TTC549 (cell line): Measurements from ENCODE around the gene SHC1.

ENCODE experiments used
- FAIRE-seq: peaks from 2 replicates; lab custom pipeline; 2012; peaks lifted over from hg19 to GRCh38; lab: Jason Lieb, UNC

Gene SHC1

DNA sequence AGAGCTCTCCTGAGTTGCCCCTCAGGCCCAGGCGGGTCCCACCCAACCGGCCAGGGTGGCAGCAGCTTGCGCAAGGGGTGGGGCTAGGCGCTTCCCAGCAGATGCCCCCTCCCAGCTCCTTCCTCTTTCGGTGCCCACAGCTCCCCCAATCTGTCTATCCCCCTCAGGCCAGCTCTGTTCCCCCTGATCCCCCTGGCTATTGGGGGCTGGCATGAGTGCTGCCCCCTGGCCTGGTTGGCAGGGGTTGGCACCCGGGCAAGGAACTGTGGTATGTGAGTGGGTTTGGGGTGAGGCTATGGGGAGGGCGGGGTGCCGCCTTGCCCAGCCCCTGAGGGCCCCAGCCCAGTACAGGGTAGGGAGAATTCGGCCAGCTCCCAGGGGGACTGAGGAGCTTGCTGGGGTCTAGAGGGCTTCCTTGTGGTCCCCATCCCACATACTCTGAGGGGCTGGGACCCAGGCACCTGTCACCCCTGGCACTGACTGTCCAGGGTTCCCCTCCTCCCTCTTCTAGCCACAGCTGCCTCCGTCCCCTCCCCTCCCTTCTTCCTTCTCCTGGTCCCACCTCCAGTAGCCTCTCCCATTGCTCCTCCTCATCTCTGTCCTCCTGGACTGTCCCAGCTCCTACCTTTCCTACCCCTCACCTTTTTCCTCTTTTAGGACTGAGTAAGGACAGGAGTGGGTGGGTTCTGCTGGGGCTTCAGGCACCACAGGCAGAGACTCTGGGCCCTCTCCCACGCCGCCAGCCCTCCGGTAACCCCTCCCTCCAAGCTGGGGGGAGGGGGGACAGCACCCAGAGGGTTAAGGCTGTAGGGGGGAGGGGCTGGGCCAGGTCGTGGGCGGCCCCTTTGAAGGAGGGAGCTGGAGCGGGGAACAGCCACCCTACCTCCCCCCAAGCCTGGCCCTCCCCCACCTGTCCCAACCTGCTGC is 37.7 kb upstream of the SHC1 start:
- no peak for FAIRE-seq

DNA sequence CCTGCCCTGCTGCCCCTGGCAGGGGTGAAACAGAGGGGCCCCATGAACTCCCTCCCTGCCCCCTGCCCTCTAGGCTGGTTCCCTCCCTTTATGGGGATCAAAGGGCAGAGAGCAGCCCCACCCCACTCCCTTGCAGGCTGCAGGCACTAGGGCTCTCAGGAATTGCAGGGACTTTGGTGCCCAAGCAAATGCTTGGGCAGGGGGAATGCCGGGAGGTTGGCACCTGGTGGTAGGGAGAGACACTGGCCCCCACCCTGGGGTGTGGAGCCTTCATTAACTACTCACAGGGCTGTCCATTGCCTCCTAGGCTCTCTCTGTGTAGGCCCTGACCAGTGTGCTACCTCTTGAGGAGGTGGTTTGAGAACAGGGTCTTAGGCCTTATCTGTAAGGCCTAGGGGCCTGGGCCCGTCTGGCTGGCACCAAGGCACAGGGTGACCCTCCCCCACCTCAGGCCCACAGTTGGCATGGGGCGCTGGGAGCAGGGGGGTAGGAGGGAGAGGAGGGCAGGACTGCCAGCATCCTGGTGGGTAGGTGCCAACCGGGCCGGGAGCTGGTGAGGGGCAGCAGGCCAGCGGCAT is 36.8 kb upstream of the SHC1 start:
- FAIRE-seq = no peak

DNA sequence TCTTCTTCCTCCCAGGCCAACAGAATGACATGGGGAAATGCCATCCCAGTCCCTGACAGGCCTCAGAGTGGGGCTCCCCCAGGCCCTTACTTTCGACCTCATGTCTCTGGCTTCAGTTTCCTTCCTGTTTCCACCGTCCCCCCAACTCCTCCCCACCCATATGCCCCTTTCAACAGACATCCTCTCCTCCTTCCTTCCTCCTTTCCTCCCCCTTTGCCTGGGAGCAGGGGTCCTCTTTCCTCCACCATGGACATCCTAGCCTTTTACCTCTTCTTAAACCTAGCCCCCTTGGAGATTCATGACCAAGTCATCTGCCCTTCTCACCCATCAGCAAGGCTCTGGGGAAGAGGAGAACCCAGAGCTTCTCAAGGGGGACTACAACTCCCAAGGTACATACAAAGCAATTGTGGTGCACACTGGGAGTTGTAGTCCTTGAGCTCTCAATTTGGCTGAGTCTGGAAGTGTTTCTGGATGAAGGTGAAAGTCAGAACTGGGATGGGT is 36.1 kb upstream of the SHC1 start:
- FAIRE-seq = peak; percentile 98

DNA sequence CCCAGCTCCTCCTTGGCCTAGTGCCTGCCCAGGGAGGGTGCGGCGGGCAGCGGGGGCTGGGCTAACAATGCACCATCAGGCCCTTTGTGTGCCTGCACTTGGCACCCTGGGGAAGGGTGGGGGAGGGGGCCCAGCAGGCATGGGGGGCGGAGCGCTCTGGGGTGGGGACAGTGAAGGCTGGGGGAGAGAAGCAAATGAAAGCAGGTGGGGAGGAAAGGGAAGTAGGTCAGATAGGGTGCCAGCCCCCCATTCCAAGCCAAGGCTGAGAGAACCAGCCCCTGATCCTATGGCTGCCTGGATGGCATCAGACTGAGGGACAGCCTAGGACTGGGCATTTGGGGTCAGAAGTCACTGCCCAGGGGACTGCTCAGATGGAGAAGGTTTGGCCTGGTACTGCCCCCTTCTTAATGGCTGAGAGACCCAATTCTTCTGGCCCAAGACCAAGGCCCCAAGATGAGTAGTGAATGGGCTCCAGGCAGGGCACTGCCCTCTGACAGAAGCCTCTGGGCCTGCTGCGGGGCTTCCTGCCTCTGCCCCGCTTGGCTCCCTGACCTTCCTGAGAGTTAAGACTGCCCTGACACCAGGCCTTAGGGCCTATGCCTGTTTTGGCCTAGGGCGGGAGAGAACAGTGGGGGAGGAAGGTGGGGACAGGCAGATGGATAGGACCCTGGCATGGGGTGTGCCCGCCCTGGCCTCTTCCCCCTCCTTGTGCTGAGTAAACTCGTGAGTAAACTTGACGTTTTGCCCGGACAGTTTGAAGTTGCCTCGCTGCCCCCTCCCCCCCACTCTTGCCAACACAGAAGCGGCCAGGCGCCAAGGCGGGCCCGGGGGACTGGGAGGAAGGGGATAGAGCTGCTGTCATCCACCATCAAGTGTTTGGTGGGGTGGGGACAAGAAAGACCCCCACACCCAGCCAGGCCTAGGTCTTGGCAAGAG is 34.8 kb upstream of the SHC1 start:
- no peak for FAIRE-seq

DNA sequence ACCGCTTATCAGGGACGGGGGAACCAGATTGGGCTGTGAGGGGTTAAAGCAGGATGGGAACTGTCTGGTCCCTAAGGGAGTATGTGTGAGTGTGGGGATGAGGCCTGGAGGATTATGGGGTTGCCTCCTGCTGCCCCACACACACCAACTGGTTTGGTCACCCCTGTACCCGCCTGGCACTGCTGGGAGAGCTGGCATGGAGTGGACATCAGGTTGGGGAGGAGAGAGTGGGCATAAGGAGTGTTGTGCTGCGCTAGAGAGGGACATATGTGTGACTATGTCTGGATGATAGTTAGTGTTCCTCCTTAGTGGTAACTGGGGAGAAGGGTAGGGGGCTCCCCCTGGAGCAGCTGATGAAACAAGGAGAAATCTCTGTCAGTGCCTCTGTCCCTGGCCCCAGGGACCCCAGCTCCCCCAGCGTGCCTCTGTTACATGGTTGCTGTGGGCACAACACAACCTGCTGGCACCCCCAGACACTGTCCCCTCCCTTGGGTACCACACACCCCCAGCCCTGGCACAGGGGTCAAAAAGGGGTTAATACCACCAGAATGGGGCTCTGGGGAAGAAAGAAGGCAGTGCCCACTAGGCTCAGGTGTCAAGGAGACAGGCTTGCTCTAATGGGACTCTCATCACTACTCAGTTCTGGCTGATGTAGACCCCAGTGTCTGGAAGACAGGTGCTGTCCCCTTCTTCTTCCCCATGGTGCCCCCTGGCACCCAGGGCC is 34.0 kb upstream of the SHC1 start:
- no peak for FAIRE-seq

DNA sequence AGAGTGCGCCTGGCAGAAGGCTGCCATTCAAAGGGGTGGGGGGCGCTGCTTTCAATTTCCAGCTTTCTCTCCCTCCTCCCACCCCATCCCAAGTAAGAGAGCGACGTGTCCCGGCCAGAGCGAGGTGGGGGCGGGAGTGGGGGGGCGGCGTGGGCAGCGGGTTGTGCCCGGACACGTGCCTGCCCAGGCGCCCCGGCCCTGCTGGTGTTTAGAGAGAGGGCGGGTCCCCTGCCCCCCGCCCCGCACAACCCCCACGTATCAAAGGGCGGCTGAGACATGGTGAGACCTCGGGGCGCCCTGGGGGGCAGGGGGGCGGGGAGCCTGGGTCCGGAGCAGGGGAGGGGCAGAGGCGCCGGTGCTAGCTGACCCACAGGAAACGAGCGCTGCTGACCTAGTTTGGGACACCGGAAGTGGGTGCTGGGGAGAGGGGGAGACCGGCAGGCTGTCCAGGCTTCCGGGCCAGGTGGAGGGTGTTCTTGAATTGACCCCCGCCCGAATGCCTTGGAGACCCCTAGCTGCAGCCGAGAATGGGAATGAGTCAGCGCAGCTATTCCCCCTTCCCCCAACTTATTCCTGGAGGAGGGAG is 33.3 kb upstream of the SHC1 start:
- FAIRE-seq = no peak

DNA sequence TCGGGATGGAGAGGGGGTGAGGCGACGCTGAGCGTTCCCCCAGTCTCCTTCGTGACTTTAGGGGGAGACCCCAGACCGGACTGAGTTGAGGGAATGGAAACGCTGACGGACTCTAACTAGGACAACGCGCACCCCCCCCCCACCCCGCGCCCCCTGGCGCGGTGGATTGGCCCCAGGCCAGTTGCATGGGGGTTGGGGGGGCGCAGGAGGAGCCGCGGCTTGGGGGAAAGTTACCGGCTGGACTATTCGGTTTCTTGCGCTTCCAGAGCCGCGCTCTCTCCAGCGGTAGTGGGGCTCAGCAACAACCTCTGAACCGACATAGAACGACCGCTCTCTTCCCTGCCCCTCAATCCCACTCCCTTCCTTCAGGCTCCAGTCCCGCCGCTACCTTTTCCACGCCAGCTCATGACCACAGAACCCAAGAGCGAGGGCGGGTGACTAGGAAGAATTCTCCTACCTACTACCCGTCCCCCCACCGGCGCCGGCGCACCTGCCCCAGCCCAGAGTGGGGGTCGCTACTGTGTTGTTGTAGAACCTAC is 32.7 kb upstream of the SHC1 start:
- FAIRE-seq = no peak

DNA sequence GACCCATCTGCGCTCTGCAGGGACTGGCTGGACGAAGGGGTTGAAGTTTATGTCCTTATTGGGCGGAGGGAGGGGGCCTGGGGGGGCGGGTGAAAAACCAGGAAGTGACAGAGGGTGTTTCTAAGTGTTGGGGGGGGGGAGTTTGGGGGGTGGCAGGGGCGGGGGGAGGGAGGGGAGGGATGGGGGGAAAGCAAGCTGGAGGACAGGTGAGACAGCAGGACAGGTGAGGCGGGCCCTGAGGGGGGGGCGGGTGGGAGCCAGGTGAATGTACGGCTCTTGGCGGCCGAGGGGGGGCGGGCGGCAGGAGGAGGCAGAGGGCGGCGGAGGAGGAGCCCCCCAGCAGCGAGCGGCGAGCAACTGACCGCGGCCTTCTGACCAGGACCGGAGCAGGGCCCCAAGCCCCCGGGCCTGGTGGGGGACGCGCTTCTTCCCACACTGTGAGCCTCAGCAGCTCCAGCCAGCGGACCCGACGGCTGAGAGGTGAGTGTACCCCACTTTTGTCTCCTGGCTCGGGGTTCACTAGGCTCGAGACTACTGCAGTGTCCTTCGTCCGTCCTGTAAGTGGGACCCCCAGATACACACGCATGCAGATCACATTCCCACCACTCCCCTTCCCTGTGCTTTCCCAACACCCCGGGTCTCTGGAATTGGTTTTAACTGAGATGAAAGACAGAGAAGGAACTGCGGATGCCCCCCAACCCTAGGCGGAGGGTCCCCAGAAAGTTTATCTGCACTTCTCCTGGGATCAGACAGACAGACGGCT is 32.1 kb upstream of the SHC1 start, which contains the start of gene ZBTB7B:
TSS of gene ZBTB7B (plus strand) at position 339 of the 763 bp plus-strand sequence. CDS start 11,859 bp downstream, outside the sequence.
- FAIRE-seq = no peak

DNA sequence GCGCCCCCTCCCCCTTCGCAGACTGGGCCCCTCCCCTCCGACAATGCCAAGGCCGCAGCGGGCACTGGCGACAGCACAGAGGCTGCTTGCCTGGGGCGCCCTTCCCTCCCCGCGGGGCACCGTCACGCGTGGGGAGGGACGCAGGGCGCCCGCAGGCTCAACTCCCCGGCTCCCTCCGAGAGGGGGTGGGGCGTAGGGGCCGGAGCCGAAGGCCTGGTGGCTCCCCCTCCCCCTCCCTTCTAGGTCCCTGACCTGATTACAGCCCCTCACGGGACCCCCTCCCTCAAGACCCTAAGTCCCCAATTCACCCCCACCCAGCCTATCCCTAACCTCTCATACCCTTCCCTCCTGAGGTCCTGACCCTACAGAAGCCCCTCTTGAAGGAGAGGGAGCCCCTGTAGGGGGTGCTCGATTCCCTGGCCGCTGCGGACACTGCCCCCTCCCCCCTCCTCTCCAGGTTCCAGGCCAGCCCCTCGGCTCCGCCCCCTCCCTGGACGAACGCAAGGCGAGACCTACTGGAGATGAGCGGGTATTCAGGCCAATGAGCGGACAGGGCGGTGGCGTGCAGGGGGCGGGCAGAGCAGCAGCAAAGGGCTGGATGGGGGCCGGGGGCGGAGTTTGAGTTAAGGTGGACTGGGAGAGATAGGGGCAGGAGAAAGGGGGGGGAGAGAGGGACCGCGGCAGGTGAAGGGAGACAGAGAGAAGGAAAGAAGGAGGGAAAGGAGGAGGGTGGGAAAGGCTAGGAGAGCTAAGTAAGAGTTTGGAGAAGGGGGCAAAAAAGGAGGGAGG is 31.3 kb upstream of the SHC1 start:
- FAIRE-seq = peak; percentile 93

DNA sequence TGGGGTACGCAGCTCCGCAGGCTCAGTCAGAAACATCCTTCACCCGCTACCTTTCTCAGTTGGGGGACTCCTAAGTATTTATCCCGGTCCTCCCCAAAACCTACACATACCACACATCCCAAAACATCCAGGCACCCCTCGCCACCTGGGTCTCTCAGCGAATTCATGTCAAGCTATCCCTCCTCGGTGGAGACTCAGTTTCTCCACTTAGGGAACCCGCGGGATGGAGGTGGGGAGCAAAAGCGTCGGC is 30.8 kb upstream of the SHC1 start:
- FAIRE-seq = no peak

DNA sequence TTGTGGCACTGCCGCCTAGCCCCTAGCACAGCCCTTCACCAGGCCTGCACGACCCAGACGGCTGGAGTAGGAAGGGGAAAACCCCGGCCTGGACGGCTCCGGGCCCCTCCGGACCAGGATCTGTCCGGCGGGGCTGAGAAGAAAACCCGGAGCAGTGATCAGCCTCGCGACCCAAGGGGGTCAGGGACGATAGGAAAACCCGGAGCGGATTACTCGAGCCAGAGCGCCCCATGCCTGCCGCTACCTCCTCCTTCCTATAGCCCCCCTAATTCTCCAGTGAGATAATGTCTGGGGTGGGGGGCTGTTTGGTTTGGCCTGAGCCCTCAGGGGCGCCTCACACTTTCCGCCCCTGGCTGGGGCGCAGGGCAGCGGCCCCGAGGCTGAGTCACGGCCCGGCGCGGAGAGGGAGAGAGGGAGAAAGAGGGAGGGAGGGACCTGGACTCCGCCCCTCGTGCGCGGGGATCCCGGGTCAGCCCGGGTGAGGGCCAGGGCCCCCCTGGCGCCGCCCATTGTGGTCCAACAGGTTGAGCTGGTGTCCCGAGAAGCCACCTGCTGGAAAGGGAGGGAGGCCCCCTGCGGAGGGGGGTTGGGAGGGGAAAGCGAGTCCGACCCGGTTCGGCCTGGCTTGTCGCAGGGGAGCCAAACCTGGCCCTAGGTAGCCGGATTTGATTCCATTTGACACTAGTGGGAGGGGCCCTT is 30.3 kb upstream of the SHC1 start:
- peak; percentile 28 for FAIRE-seq

DNA sequence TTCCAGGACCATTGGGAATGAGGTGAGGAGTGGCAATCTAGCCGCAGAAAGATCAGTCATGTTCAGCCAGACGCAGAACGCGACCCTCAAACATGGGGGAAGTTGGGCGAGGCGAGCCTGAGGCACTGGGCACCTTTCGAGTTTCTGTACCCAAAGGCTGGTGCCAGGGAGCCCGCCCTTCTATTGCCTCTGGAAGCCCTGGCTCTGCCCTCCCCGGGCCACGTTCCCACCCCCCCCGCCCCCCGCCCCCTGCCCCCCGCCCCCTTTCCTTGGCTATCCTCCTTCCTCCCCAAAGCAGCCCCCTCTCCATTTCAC is 29.8 kb upstream of the SHC1 start:
- FAIRE-seq = no peak

DNA sequence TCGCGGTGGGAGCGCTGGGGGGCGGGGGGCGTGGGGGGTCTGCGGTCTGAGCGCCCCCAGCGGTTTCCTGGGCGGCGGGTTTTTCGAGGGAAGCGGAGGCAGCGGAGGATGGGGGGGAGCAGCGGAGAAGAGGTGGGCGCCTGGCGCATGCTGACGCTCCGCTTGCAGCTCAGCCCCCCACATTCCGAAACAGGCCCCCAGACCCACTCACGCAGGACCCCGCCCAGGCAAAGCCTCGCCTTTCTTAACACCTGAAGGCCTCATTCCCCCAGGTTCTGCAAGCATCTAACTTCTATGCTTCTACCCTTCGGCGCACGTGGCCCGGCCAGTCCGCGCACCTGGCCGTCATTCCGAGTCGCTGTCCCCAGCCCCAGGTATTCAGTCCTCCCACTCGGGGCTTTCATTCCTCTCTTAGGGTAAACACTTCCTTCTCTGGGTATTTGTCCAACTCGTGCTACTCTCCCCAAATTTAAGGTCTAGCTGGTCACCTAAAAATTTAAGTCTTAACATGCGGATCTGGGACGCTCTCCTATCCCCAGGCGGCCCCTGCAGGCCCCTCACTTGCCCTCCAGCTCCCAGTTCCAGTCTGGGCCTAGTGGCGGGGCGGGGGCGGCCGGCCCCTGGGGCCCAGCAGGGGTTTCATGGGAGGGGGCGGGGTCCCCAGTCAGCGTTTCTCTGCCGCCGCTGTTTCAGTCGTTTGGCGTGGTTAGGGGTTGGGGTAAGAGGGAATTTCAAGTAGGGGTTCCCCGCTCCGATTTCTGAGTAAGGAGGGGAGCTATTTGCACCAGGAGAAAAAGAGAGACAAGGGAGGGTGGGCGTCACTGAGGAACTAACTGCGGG is 29.2 kb upstream of the SHC1 start:
- FAIRE-seq = no peak

DNA sequence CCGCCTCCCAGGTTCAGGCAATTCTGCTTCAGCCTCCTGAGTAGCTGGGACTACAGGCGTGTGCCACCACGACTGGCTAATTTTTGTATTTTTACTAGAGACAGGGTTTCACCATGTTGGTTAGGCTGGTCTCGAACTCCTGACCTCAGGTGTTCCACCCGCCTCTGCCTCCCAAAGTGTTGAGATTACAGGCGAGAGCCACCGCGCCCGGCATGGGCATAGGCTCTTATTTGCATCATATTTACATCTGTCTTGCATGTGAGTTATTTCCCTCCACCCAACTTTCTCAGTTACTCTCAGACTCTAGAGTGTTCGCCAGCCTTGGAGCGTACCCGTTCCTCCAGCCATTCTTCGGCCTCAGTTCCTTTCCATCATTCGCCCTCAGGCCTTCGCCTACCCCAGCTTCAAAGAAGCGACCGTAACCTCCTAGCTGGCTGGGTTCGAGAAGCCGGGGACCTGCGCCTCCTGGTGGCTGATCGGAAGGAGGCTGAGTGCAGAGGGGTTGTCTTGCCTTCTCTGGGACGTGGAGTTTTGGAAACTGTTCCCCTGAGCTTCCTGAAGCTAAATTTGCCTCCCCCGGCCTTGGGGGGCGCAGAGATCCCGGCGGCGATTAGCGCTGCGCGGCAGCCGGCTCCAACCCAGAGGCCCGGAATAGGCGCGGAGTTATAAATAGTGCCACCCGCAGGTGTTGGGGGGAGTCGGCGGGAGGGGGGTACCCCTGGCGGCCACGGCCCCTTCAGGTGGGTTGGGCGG is 28.4 kb upstream of the SHC1 start:
- peak; percentile 91 for FAIRE-seq

DNA sequence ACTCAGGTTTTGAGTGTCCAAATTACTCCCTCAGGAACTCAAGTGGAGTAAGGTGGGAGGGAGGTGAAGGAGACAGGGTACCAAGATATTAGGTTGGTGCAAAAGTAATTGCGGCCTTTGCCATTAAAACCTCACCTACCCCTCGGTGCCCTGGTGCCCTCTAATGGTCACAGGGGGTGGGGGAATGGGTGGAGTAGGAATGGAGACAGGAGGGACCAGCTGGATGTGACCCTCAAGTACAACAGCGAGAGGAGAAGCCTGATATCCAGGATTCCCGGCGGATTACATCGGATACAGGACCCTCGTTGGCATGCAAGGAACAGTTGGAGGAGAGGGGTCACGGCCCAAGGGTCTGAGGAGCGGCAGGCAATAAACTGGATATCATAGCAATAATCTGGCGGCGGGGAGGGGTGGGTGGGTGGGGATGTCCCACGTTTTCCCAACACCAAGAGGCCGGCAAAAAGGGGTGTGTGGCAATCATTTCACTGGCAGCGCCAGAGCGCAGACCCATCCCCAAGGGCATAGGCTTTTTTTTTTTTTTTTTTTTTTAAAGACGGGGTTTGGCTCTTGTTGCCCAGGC is 27.7 kb upstream of the SHC1 start:
- no peak for FAIRE-seq

DNA sequence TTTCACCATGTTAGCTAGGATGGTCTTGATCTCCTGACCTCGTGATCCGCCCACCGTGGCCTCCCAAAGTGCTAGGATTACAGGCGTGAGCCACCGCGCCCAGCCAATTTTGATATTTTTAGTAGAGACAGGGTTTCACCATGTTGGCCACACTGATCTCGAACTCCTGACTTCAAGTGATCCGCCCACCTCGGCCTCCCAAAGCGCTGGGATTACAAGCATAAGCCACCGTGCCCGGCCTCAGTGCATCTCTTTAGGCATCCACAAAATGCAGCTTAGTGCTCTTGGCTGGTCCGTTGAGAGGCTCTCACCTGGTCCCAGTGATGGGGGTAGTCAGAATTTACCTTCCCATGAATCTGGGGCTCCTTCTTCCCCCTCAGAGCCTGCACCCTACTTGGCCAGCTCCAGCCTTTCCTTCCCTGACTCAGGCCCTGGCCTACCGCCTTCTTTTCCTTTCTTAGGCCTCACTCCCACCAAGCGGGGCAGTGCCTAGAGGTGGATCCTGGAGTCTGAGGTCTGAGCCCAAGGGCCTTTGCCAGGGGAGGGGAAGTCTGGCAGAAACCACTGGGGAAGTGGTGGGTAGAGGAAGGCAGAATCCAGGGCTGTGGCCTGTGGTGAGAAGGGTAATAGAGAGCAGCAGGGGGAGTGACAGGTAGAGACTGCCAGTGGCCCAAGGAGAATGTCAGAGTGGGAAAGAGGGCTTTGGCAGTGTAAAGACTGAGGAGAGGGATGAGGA is 26.6 kb upstream of the SHC1 start:
- FAIRE-seq = no peak
